A549 treated with ZK216348 at 1 μM for 4 hours (cell line): ENCODE results near the gene ACTG2. TPM values are rescaled to one million over a fixed set of nuclear protein-coding genes. Genes with fewer than 3 reads are reported as not detected.

ENCODE experiments used
- total RNA-seq: library from RNA; stranded (reverse); fragments of 200-300 nt; extraction: Qiagen RNA extraction; gene quantifications from 5 replicates; pipeline ENCODE4 v1.2.3, GENCODE V29; 2022; ENCODE audit warnings: low read depth

ACTG2 gene
- total RNA-seq, result 0.12 to 0.38 TPM (median 0.13 TPM) in 3 of 5 replicates, not detected in the others

DNA sequence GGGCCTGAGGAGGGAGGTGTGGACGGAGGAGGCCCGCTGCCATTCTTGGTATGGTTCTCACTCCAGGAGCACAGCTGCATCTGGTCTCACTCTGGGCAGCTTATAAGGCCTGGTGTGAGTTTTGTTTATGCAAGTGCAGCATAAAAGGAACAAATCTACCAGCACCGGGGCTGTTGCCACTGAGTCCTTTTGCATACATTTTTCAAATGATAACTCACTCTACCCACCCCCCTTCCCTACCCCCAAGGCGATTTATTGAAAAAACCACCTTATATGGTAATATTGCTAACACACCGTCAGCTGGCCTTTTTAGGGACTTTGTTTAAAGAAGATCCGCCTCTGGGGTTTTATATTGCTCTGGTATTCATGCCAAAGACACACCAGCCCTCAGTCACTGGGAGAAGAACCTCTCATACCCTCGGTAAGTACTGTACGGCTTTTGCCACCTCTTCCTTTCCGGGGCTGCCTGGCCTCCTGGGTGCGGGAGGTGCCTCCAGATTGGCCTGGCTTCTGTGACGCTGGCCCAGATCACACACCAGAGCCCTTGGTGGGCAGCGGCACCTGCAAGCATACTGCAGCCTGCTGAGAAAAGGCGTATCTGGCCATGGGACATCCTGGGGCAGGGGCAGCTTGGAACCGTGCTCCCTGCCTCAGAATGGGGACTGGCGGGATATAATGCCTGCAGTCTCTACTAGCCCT is at the start of gene ACTG2:
TSS of gene ACTG2 (plus strand) at position 378 of the 699 bp plus-strand sequence. CDS start 8,304 bp downstream, outside the sequence.

GRCh38 chr2:73926493-73927327 is 33.9 kb downstream of the ACTG2 start, which contains the start of gene DGUOK:
Gene DGUOK (plus strand): TSS chr2:73926880. CDS start chr2:73926911, 31 bp downstream.

Other genes starting within 250 kb of the ACTG2 start
- 64.9 to 139 TPM (median 70.7 TPM) in 5 replicates for gene TPRKB, start 155.7 kb upstream of the ACTG2 start, total RNA-seq
- 28.7 to 38.6 TPM (median 36.5 TPM) in 5 replicates for gene DUSP11, start 112.9 kb upstream of the ACTG2 start, total RNA-seq
- gene C2orf78, start 108.8 kb upstream of the ACTG2 start, total RNA-seq, result not detected in 5 replicates
- 42.3 to 54.2 TPM (median 49.9 TPM) in 5 replicates for gene STAMBP, start 64.0 kb upstream of the ACTG2 start, total RNA-seq
- gene DGUOK, start 33.9 kb downstream of the ACTG2 start, total RNA-seq, result 140 to 154 TPM (median 148 TPM) in 5 replicates
- 5.7 to 9.7 TPM (median 7.2 TPM) in 5 replicates for gene TET3, start 91.9 kb downstream of the ACTG2 start, total RNA-seq